Measurements from ENCODE around the gene MSX2. TPM values are rescaled to one million over a fixed set of nuclear protein-coding genes. Genes with fewer than 3 reads are reported as not detected.

Gene MSX2
- total RNA-seq, 1 donor from 2014 or later: 85.2 TPM

DNA sequence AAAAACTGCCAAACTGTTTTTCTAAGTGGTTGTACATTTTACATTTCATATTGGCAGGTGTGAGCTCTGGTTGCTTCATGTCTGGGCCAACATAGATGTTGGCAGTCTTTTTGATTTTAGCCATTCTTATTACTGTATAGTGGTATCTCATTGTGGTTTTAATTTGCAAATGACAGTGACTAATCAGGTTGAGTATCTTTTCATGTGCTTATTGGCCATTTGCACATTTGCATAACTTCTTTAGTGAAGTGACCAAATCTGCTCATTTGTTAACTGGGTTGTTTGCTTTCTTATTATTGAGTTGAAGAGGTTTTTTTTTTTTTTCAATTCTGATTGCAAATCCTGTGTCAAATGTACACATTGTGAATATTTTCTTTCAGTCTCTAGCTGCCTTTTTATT lies 36.9 kb upstream of the MSX2 start:
- Mint-ChIP-seq H3K36me3 (no peaks in the 10 kb centered on the region), H3K4me1 (peaks cover 22% of the 10 kb centered on the region), H3K4me3 (no peak overlapping the region), H3K27me3 (ENCODE audit: low read depth) (peaks cover 15% of the 10 kb centered on the region), H3K27ac (no peak overlapping the region), H3K9me3 (no peaks in the 10 kb centered on the region)
- DNase-seq (ENCODE audit: low spot score in 2 of 2, unreplicated experiment in 2 of 2): no peak
- TF ChIP-seq, protein P1, sequence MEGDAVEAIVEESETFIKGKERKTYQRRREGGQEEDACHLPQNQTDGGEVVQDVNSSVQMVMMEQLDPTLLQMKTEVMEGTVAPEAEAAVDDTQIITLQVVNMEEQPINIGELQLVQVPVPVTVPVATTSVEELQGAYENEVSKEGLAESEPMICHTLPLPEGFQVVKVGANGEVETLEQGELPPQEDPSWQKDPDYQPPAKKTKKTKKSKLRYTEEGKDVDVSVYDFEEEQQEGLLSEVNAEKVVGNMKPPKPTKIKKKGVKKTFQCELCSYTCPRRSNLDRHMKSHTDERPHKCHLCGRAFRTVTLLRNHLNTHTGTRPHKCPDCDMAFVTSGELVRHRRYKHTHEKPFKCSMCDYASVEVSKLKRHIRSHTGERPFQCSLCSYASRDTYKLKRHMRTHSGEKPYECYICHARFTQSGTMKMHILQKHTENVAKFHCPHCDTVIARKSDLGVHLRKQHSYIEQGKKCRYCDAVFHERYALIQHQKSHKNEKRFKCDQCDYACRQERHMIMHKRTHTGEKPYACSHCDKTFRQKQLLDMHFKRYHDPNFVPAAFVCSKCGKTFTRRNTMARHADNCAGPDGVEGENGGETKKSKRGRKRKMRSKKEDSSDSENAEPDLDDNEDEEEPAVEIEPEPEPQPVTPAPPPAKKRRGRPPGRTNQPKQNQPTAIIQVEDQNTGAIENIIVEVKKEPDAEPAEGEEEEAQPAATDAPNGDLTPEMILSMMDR (IDR thresholded peaks at IDR 0.05; ENCODE audit: unreplicated experiment): no peak

DNA sequence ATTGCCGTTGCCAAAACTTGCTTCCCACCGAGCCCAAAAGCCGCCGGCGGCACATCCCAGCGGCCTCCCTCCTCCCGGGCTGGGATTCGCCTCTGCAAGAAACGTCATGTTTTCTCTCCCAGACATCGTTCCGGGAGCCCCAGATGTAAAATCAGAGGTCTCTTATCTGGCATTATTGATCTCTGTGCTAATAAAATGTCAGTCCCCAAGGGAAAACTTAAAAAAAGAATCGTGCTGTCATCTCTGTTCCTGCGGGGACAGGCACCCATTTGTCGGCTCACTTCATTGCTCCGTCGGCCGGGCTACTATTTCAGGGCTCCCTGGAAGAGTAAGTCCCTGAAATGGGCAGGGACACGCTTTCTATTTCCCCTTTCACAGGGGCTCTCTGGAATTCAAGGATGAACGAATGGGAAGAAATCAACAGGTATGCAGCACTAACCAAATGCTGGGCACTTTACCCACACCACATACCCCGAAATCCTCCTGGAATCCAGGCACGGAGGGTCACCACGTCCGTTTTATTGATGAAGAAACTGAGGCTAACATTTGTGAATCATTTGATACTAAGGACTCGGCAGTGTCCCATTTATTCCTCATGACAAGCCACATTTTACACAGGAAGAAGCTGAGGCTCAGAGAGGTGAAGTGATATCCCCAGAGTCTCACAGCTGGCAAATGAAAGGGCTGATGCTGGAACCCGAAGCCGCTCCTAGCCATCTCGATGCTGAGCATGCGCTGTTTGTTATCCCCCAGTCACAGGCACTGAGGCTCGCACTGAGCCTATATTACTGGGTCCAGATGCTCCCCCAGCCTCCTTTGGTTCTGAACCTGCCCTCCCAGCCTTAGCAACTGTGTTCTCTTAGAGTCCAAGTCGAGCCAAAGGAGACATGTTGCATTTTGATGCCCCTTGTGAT lies 35.7 kb upstream of the MSX2 start:
- Mint-ChIP-seq H3K36me3 (no peaks in the 10 kb centered on the region), H3K4me3 (peak overlapping the region; percentile 52), H3K27ac (no peak overlapping the region), H3K4me1 (peaks cover 34% of the 10 kb centered on the region), H3K27me3 (ENCODE audit: low read depth) (peaks cover 15% of the 10 kb centered on the region), H3K9me3 (no peaks in the 10 kb centered on the region)
- DNase-seq (ENCODE audit: low spot score in 2 of 2, unreplicated experiment in 2 of 2): no peak
- TF ChIP-seq, protein P1 (IDR thresholded peaks at IDR 0.05; ENCODE audit: unreplicated experiment): no peak

DNA sequence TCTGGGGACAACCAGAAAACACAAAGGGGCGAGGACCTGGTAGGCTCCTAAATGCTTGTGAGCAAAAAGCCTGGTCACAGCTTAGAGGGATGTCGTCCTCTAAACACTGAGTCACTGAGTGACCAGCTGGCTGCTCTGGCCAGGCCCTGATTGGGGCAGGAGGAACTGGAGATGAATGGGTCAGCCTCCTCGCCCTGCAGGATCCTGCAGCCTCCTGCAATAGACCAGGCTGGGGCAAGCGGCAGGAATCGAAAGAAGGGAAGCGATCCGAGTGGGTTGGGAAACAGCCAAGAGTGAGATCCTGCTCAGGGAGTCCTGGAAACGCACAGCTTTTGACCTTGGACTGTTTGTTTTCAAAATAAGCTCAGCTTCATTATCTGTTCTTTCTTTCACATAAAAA lies 34.1 kb upstream of the MSX2 start:
- Mint-ChIP-seq H3K4me3 (no peak overlapping the region), H3K9me3 (no peaks in the 10 kb centered on the region), H3K27me3 (ENCODE audit: low read depth) (peaks cover 15% of the 10 kb centered on the region), H3K27ac (no peak overlapping the region), H3K36me3 (no peaks in the 10 kb centered on the region), H3K4me1 (peaks cover 44% of the 10 kb centered on the region)
- DNase-seq (ENCODE audit: low spot score in 2 of 2, unreplicated experiment in 2 of 2): no peak
- TF ChIP-seq, protein P1 (IDR thresholded peaks at IDR 0.05; ENCODE audit: unreplicated experiment): no peak

DNA sequence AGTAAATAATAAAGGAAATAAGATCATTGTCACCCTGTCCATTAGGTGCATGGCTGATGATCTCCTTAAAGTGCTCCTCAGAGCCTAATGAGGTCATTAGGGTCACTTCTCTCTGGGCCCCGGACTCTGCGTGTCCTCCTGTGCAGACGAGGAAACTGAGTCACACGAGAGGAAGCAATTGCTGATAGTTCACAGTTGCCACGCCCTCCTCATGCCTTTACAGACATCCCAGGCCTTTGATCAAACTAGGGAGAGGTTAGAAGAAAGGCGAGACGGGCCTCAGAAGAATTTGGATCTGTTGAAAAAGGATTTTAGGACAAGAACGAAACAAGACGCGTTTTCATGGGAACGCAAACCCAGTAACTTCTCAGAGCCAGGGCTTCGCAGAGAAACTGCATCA lies 32.0 kb upstream of the MSX2 start:
- no peak for DNase-seq (ENCODE audit: low spot score in 2 of 2, unreplicated experiment in 2 of 2)
- Mint-ChIP-seq H3K4me3 (no peak overlapping the region), H3K27ac (no peak overlapping the region), H3K27me3 (ENCODE audit: low read depth) (peaks cover 15% of the 10 kb centered on the region), H3K9me3 (no peaks in the 10 kb centered on the region), H3K4me1 (peaks cover 44% of the 10 kb centered on the region), H3K36me3 (no peaks in the 10 kb centered on the region)
- TF ChIP-seq, protein P1 (IDR thresholded peaks at IDR 0.05; ENCODE audit: unreplicated experiment): no peak

DNA sequence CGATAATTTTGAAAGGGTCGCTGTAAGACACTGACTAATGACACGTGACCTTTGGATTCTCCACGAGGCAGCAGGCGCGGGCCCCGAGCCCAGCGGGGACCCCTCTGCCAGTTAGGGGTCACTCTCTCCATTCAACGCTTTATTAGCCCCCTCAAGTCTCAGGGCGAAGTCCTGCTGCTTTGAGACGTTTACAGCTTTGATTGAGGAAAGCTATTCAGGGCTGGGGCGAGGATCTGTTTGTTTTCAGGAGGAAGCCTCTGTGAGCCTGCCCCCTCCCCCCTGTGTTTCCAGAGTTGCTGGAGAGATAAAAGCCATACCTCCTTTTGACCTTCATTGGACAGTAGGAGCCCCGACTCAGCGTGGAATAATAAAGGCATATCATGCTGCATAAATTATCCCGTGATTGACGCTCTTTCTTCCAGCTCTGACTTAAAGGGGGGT lies 31.4 kb upstream of the MSX2 start:
- DNase-seq (ENCODE audit: low spot score in 2 of 2, unreplicated experiment in 2 of 2): no peak
- H3K27ac Mint-ChIP-seq: no peak overlapping the region
- peak overlapping the region; percentile 30 for H3K4me3 Mint-ChIP-seq
- H3K27me3 Mint-ChIP-seq (ENCODE audit: low read depth): peaks cover 9% of the 10 kb centered on the region
- TF ChIP-seq, protein P1 (IDR thresholded peaks at IDR 0.05; ENCODE audit: unreplicated experiment): no peak
- H3K4me1 Mint-ChIP-seq: peaks cover 43% of the 10 kb centered on the region
- no peaks in the 10 kb centered on the region for H3K9me3 Mint-ChIP-seq
- no peaks in the 10 kb centered on the region for H3K36me3 Mint-ChIP-seq

All from mesothelial cell of epicardium (in vitro differentiated cells).